B cell (primary cell): ENCODE measurements around the gene QRFP.

ENCODE experiments used
- CTCF ChIP-seq: fragments of 200-600 bp; IDR thresholded peaks from one replicate; pipeline ENCODE4 v1.8.0; 2022; ENCODE audit warnings: antibody characterized with exemption, mild to moderate bottlenecking
- EZH2 ChIP-seq: IDR thresholded peaks from 2 replicates; pipeline ENCODE4 v1.6.1; 2012; ENCODE audit warnings: borderline replicate concordance, low read depth, mild to moderate bottlenecking, moderate library complexity, low read length; ENCODE audit not compliant: insufficient read depth, poor library complexity, severe bottlenecking

GRCh38 chr9:130890870-130891687 is 5.5 kb downstream of the QRFP start:
- TF ChIP-seq CTCF (no peak), EZH2 (no peak)
